H1 (cell line): ENCODE measurements around the gene STX10. TPM values are rescaled to one million over a fixed set of nuclear protein-coding genes. Genes with fewer than 3 reads are reported as not detected.
A peak's percentile ranks its signal among the peaks of the same experiment; 100 is the strongest.

Source experiments
- ASH2L ChIP-seq: fragments of 200-600, 300-600 bp; sonication (generic); IDR thresholded peaks from one replicate; pipeline ENCODE4 v1.7.1; 2017; ENCODE audit warnings: low read length
- ATF2 ChIP-seq: IDR thresholded peaks from 2 replicates; pipeline ENCODE4 v1.6.1; 2012; ENCODE audit warnings: low read length, inconsistent platforms
- BCL11A ChIP-seq, 2 experiments: IDR thresholded peaks; one replicate each; pipeline ENCODE4 v1.6.1; 2011; ENCODE audit warnings: low read depth in 2 of 2, low read length in 2 of 2, mild to moderate bottlenecking in 2 of 2
- CBX8 ChIP-seq: fragments of 300-800, 300-1000 bp; sonication (generic); IDR thresholded peaks from 2 replicates; pipeline ENCODE4 v1.7.1; 2016; ENCODE audit warnings: low read depth, low read length, borderline replicate concordance
- CEBPB ChIP-seq: IDR thresholded peaks from 2 replicates; pipeline ENCODE4 v1.6.1; 2012; ENCODE audit warnings: low read depth, low read length
- CHD1 ChIP-seq: IDR thresholded peaks from 2 replicates; pipeline ENCODE4 v1.6.1; 2012; ENCODE audit warnings: low read depth, low read length, improper control_type of control experiment
- GABPA ChIP-seq: IDR thresholded peaks from 2 replicates; pipeline ENCODE4 v1.6.1; 2011; ENCODE audit warnings: mild to moderate bottlenecking, low read length, moderate library complexity, borderline replicate concordance; ENCODE audit not compliant: insufficient read depth
- JUN ChIP-seq: IDR thresholded peaks from 2 replicates; pipeline ENCODE4 v1.6.1; 2011; ENCODE audit warnings: low read depth, mild to moderate bottlenecking, improper control_type of control experiment, low read length
- JUND ChIP-seq: IDR thresholded peaks from 2 replicates; pipeline ENCODE4 v1.6.1; 2011; ENCODE audit warnings: mild to moderate bottlenecking, improper control_type of control experiment, low read length
- KDM1A ChIP-seq: fragments of 200-600, 300-600 bp; sonication (generic); IDR thresholded peaks from 2 replicates; pipeline ENCODE4 v1.7.1; 2016; ENCODE audit warnings: mild to moderate bottlenecking, low read length, borderline replicate concordance
- KDM4A ChIP-seq: IDR thresholded peaks from one replicate; pipeline ENCODE4 v1.7.1; 2012; ENCODE audit warnings: low read depth, mild to moderate bottlenecking, moderate library complexity, low read length, inconsistent platforms; ENCODE audit not compliant: severe bottlenecking
- KDM5A ChIP-seq: fragments of 200-600 bp; IDR thresholded peaks from 2 replicates; pipeline ENCODE4 v1.7.1; 2012; ENCODE audit warnings: mild to moderate bottlenecking, low read length, inconsistent platforms, mixed read lengths
- POLR2AphosphoS5 ChIP-seq: IDR thresholded peaks from 2 replicates; pipeline ENCODE4 v1.6.1; 2011; ENCODE audit warnings: low read depth, low read length
- RBBP5 ChIP-seq: IDR thresholded peaks from 2 replicates; pipeline ENCODE4 v1.7.1; 2012; ENCODE audit warnings: low read depth, mild to moderate bottlenecking, inconsistent platforms, low read length, moderate library complexity, borderline replicate concordance
- SAP30 ChIP-seq: fragments of 300-600 bp; sonication (generic); IDR thresholded peaks from 2 replicates; pipeline ENCODE4 v1.7.1; 2012; ENCODE audit warnings: low read length, moderate library complexity, mild to moderate bottlenecking, inconsistent platforms; ENCODE audit not compliant: insufficient read depth, insufficient replicate concordance
- SIRT6 ChIP-seq: IDR thresholded peaks from one replicate; pipeline ENCODE4 v1.7.1; 2012; ENCODE audit warnings: low read length, inconsistent platforms
- SP1 ChIP-seq: IDR thresholded peaks from 2 replicates; pipeline ENCODE4 v1.6.1; 2011; ENCODE audit warnings: low read depth, low read length
- TCF12 ChIP-seq: IDR thresholded peaks from 2 replicates; pipeline ENCODE4 v1.6.1; 2011; ENCODE audit warnings: low read depth, mild to moderate bottlenecking, low read length
- TEAD4 ChIP-seq: IDR thresholded peaks from 2 replicates; pipeline ENCODE4 v1.6.1; 2012; ENCODE audit warnings: low read depth, low read length, inconsistent platforms, mixed read lengths
- USF2 ChIP-seq: IDR thresholded peaks from 2 replicates; pipeline ENCODE4 v1.6.1; 2011; ENCODE audit warnings: low read length, improper control_type of control experiment
- YY1 ChIP-seq: IDR thresholded peaks from 2 replicates; pipeline ENCODE4 v1.6.1; 2011; ENCODE audit warnings: low read depth, mild to moderate bottlenecking, low read length
- ZNF274 ChIP-seq: IDR thresholded peaks from 2 replicates; pipeline ENCODE4 v1.7.0; 2012; ENCODE audit warnings: low read length, borderline replicate concordance; ENCODE audit errors: extremely low read depth
- polyA plus RNA-seq, 7 experiments: library from polyadenylated mRNA; depleted of rRNA in 3 of 7; stranded (reverse) in 5 of 7; unstranded in 2 of 7; fragments of >200 nt in 5 of 7; fragments of 200-250 nt in 2 of 7; gene quantifications; 1 replicate in 5 of 7; 2 replicates in 1 of 7; 4 replicates in 1 of 7; pipeline versions ENCODE4 v1.2.1 to v1.2.3, GENCODE V29; 2011 to 2013; ENCODE audit warnings: missing spikeins in 2 of 7, mixed read lengths in 2 of 7
- total RNA-seq: library from RNA; stranded (reverse); fragmentation: NEBNext Ultra II Directional; extraction: Animal tissue kit (Norgen Biotek cat#: 25700); gene quantifications from 2 replicates; pipeline ENCODE4 v1.2.1, GENCODE V29; 2021

Gene STX10
- total and polyA plus RNA-seq, 2 of the 8 experiments (the other 6 are each of a cell fraction or from before 2014, with no cell fraction given) = 53.0 to 80.1 TPM

- no peak for TF ChIP-seq ATF2
- peak; percentile 59; the same call in 1 of the 2 replicates for TF ChIP-seq POLR2AphosphoS5
- TF ChIP-seq ZNF274 = no peak
- no peak for TF ChIP-seq YY1
- TF ChIP-seq KDM5A = no peak
- no peak for TF ChIP-seq USF2
- peak; percentile 74; the same call in 1 of the 2 replicates for TF ChIP-seq RBBP5
- TF ChIP-seq CHD1 = no peak; the same call in 1 of the 2 replicates
- 0 out of 2 replicates have a peak, but pooled peaks have one; percentile 7 for TF ChIP-seq JUND
- TF ChIP-seq KDM1A = no peak
- TF ChIP-seq SIRT6 = no peak
- no peak for TF ChIP-seq SAP30
- no peak for TF ChIP-seq CBX8
- TF ChIP-seq KDM4A = no peak
- no peak for TF ChIP-seq TEAD4
- TF ChIP-seq ASH2L = peak; percentile 68
- TF ChIP-seq BCL11A (IDR thresholded peaks at IDR 0.05; ENCODE audit: low read depth in 2 of 2, low read length in 2 of 2) = no peak
- no peak for TF ChIP-seq GABPA
- no peak for TF ChIP-seq JUN
- TF ChIP-seq CEBPB = no peak
- no peak for TF ChIP-seq TCF12
- TF ChIP-seq SP1 = peak; percentile 76; the same call in 1 of the 2 replicates
Measured at GRCh38 chr19:13162724-13163608, 12.8 kb upstream of the STX10 start (continued).
